G401 (cell line): ENCODE data around the gene DUOXA2. TPM values are rescaled to one million over a fixed set of nuclear protein-coding genes. Genes with fewer than 3 reads are reported as not detected.
"Not testable (repeated sequence)": the region's sequence is repeated elsewhere in the genome, so short reads cannot be mapped to it uniquely, and the experiment has no call there.

Experiments
- DNase-seq: peaks from one replicate; pipeline ENCODE4 v3.0.0-alpha.2; 2015; ENCODE audit warnings: low spot score
- in situ Hi-C: cut with HindIII; loops from 2 replicates; pipeline ENCODE4 v1.10.0; 2016; ENCODE audit warnings: low sequenced_read_pairs, mixed read lengths
- total RNA-seq: library from RNA; depleted of rRNA; stranded (reverse); fragments of >200 nt; shearing (Covaris generic); gene quantifications from 2 replicates; pipeline ENCODE4 v1.2.3, GENCODE V29; 2014

Gene DUOXA2
- total RNA-seq, 1 experiment from 2014 or later: not detected

- DNase-seq: no peak
Observed at GRCh38 chr15:45093622-45094357, 20.3 kb upstream of the DUOXA2 start.

GRCh38 chr15:45094358-45094730 lies 19.8 kb upstream of the DUOXA2 start:
- no peak for DNase-seq
- in situ Hi-C loops: no loop called here

More at GRCh38 chr15:45093622-45094357, 20.3 kb upstream of the DUOXA2 start:
- in situ Hi-C loops: no loop called here

- in situ Hi-C loops: no loop called here
- DNase-seq: no peak
Observed at GRCh38 chr15:45095661-45096060, 18.5 kb upstream of the DUOXA2 start.

- DNase-seq: no peak
- in situ Hi-C loops: no loop called here
Observed at GRCh38 chr15:45097466-45097865, 16.7 kb upstream of the DUOXA2 start.

GRCh38 chr15:45099549-45100165 lies 14.5 kb upstream of the DUOXA2 start:
- in situ Hi-C loops: no loop called here
- no peak for DNase-seq

GRCh38 chr15:45100884-45101625 lies 13.1 kb upstream of the DUOXA2 start:
- DNase-seq: no peak
- in situ Hi-C loops: no loop called here

- in situ Hi-C loops: no loop called here
- no peak for DNase-seq
Observed at GRCh38 chr15:45101749-45102148, 12.4 kb upstream of the DUOXA2 start.

- in situ Hi-C loops: no loop called here
- DNase-seq: no peak
Observed at GRCh38 chr15:45102226-45102625, 11.9 kb upstream of the DUOXA2 start.

- DNase-seq, in situ Hi-C loops: not testable (repeated sequence)
Observed at GRCh38 chr15:45104170-45104569, 10.0 kb upstream of the DUOXA2 start.

- no peak for DNase-seq
- in situ Hi-C loops: no loop called here
Observed at GRCh38 chr15:45105586-45105985, 8.5 kb upstream of the DUOXA2 start.

GRCh38 chr15:45106002-45106790 lies 7.9 kb upstream of the DUOXA2 start:
- no peak for DNase-seq
- in situ Hi-C loops: no loop called here

- DNase-seq: no peak
- in situ Hi-C loops: no loop called here
Observed at GRCh38 chr15:45107941-45108630, 6.0 kb upstream of the DUOXA2 start.

GRCh38 chr15:45110256-45110820 lies 3.8 kb upstream of the DUOXA2 start:
- no peak for DNase-seq
- in situ Hi-C loops: no loop called here

GRCh38 chr15:45111390-45112142 lies 2.6 kb upstream of the DUOXA2 start:
- no peak for DNase-seq
- in situ Hi-C loops: no loop called here

- in situ Hi-C loops: no loop called here
- DNase-seq: no peak
Observed at GRCh38 chr15:45112143-45112590, 2.0 kb upstream of the DUOXA2 start.

GRCh38 chr15:45112591-45113379 lies 1.3 kb upstream of the DUOXA2 start:
- DNase-seq: no peak
- in situ Hi-C loops: no loop called here

- in situ Hi-C loops: no loop called here
- no peak for DNase-seq
Observed at GRCh38 chr15:45113380-45113990, 641 bp upstream of the DUOXA2 start.
